GM18520 (cell line): ENCODE results near the gene TNFRSF19.

ENCODE experiments used
- ATAC-seq: cut with Tn5 transposase; IDR thresholded peaks from one replicate; pipeline ENCODE4 v1.9.1; 2021; ENCODE audit not compliant: unreplicated experiment

TNFRSF19 gene

GRCh38 chr13:23627410-23627809, 57.2 kb downstream of the TNFRSF19 start:
- no peak for ATAC-seq

- ATAC-seq, result no peak
Measured at GRCh38 chr13:23628250-23628649, 58.0 kb downstream of the TNFRSF19 start.

GRCh38 chr13:23628765-23629565, 58.8 kb downstream of the TNFRSF19 start:
- ATAC-seq, result no peak

- ATAC-seq, result no peak
Measured at GRCh38 chr13:23629566-23630272, 59.5 kb downstream of the TNFRSF19 start.

GRCh38 chr13:23630349-23631093, 60.3 kb downstream of the TNFRSF19 start:
- no peak for ATAC-seq

GRCh38 chr13:23631311-23632047, 61.3 kb downstream of the TNFRSF19 start:
- ATAC-seq, result no peak

- ATAC-seq, result no peak
Measured at GRCh38 chr13:23632048-23632582, 61.9 kb downstream of the TNFRSF19 start.

GRCh38 chr13:23632741-23633140, 62.5 kb downstream of the TNFRSF19 start:
- no peak for ATAC-seq

- ATAC-seq, result no peak
Measured at GRCh38 chr13:23634897-23635296, 64.7 kb downstream of the TNFRSF19 start.

- no peak for ATAC-seq
Measured at GRCh38 chr13:23636360-23636759, 66.1 kb downstream of the TNFRSF19 start.

GRCh38 chr13:23637829-23638228, 67.6 kb downstream of the TNFRSF19 start:
- ATAC-seq, result no peak

GRCh38 chr13:23639674-23640073, 69.5 kb downstream of the TNFRSF19 start:
- ATAC-seq, result no peak

GRCh38 chr13:23642110-23642509, 71.9 kb downstream of the TNFRSF19 start:
- ATAC-seq, result no peak

GRCh38 chr13:23643338-23644125, 73.3 kb downstream of the TNFRSF19 start:
- ATAC-seq, result no peak

GRCh38 chr13:23644126-23644419, 73.9 kb downstream of the TNFRSF19 start:
- ATAC-seq, result no peak

GRCh38 chr13:23644527-23645138, 74.4 kb downstream of the TNFRSF19 start:
- ATAC-seq, result no peak

- ATAC-seq, result no peak
Measured at GRCh38 chr13:23645851-23646250, 75.6 kb downstream of the TNFRSF19 start.

GRCh38 chr13:23651439-23651838, 81.2 kb downstream of the TNFRSF19 start:
- no peak for ATAC-seq

- no peak for ATAC-seq
Measured at GRCh38 chr13:23651887-23652286, 81.7 kb downstream of the TNFRSF19 start.
